LHCN-M2 (cell line): ENCODE data around the gene PSKH1. TPM values are rescaled to one million over a fixed set of nuclear protein-coding genes. Genes with fewer than 3 reads are reported as not detected.
A peak's percentile ranks its signal among the peaks of the same experiment; 100 is the strongest.
"Not testable (repeated sequence)": the region's sequence is repeated elsewhere in the genome, so short reads cannot be mapped to it uniquely, and the experiment has no call there.

Experiments used
- DNase-seq: peaks from one replicate; pipeline ENCODE4 v3.0.0-alpha.2; 2012; ENCODE audit warnings: low read depth
- total RNA-seq: library from RNA; depleted of rRNA; stranded (reverse); fragments of >200 nt; gene quantifications from 2 replicates; pipeline ENCODE4 v1.2.3, GENCODE V29; 2014

PSKH1 gene
- total RNA-seq, 1 experiment from 2014 or later, result 10.3 TPM

GRCh38 chr16:67923414-67924116 is 30.5 kb downstream of the PSKH1 start:
- DNase-seq, result no peak

- DNase-seq, result no peak
Observed at GRCh38 chr16:67924140-67924906, 31.3 kb downstream of the PSKH1 start.

- peak; percentile 36 for DNase-seq
Observed at GRCh38 chr16:67926181-67926750, 33.2 kb downstream of the PSKH1 start.

- DNase-seq, result no peak
Observed at GRCh38 chr16:67927131-67927941, 34.3 kb downstream of the PSKH1 start.

GRCh38 chr16:67928147-67928546 is 35.1 kb downstream of the PSKH1 start:
- DNase-seq, result no peak

- DNase-seq, result peak; percentile 50
Observed at GRCh38 chr16:67928561-67929364, 35.7 kb downstream of the PSKH1 start.

GRCh38 chr16:67930191-67930590 is 37.1 kb downstream of the PSKH1 start:
- no peak for DNase-seq

GRCh38 chr16:67930678-67931211 is 37.7 kb downstream of the PSKH1 start:
- no peak for DNase-seq

GRCh38 chr16:67931712-67932461 is 38.8 kb downstream of the PSKH1 start, which contains the start of gene CTRL:
Gene CTRL, minus strand, starts transcription at chr16:67931862. Its CDS starts 10 bp downstream, at chr16:67931852.
- no peak for DNase-seq

- DNase-seq, result no peak
Observed at GRCh38 chr16:67932462-67932840, 39.4 kb downstream of the PSKH1 start.

GRCh38 chr16:67933805-67934204 is 40.8 kb downstream of the PSKH1 start:
- no peak for DNase-seq

- peak; percentile 34 for DNase-seq
Observed at GRCh38 chr16:67934306-67935100, 41.4 kb downstream of the PSKH1 start.

GRCh38 chr16:67935101-67935401 is 42.0 kb downstream of the PSKH1 start:
- no peak for DNase-seq

GRCh38 chr16:67935402-67936123 is 42.5 kb downstream of the PSKH1 start:
- peak; percentile 87 for DNase-seq

GRCh38 chr16:67936124-67936879 is 43.2 kb downstream of the PSKH1 start, which contains the start of gene PSMB10:
Gene PSMB10, minus strand, starts transcription at chr16:67936850. Its CDS starts 101 bp downstream, at chr16:67936749.
- peak; percentile 71 for DNase-seq

- no peak for DNase-seq
Observed at GRCh38 chr16:67936880-67937605, 44.0 kb downstream of the PSKH1 start.

GRCh38 chr16:67937713-67938112 is 44.7 kb downstream of the PSKH1 start:
- not testable (repeated sequence) for DNase-seq
